IMR-90 (cell line): ENCODE results near the gene ARPC1A. TPM values are rescaled to one million over a fixed set of nuclear protein-coding genes. Genes with fewer than 3 reads are reported as not detected.

Experiments used
- ATAC-seq: fragments of 200-7000 bp; cut with Tn5 transposase; 2 replicates; pipeline ENCODE4 v1.9.1; 2020; ENCODE audit warnings: low read depth, mild to moderate bottlenecking, moderate library complexity
- BruUV-seq: library from RNA; stranded (reverse); fragments of 400-500 nt; replicated peaks from 2 replicates; lab custom pipeline; 2021; lab: Mats Ljungman, UMichigan
- CTCF ChIA-PET: fragments of 300-600 bp; formaldehyde crosslinking; extraction: SDS; loops from one replicate; lab custom pipeline; 2021; ENCODE audit warnings: antibody characterized with exemption; lab: Yijun Ruan, JAX
- POLR2A ChIA-PET: fragments of 300-600 bp; sonication (Branson Sonifier 250); formaldehyde crosslinking; loops from one replicate; lab custom pipeline; 2022; ENCODE audit warnings: antibody characterized with exemption; ENCODE audit not compliant: unreplicated experiment; lab: Charles Lee
- DNase-seq: peaks from one replicate; pipeline ENCODE4 v3.0.0; 2013
- H2AFZ ChIP-seq: replicated peaks from 2 replicates; pipeline ENCODE3; 2013; ENCODE audit warnings: low read length, mild to moderate bottlenecking; ENCODE audit not compliant: poor library complexity
- H2AK5ac ChIP-seq: 2 replicates; pipeline ENCODE4 v1.6.1; 2013; ENCODE audit warnings: low read depth, low read length, inconsistent platforms
- H2AK9ac ChIP-seq: replicated peaks from 2 replicates; pipeline ENCODE3; 2013; ENCODE audit warnings: mild to moderate bottlenecking, low read depth, low read length, moderate library complexity; ENCODE audit not compliant: poor library complexity
- H2BK120ac ChIP-seq: 2 replicates; pipeline ENCODE4 v1.6.1; 2013; ENCODE audit warnings: low read depth, low read length, inconsistent platforms
- H2BK15ac ChIP-seq: 3 replicates; pipeline ENCODE4 v1.6.1; 2013; ENCODE audit warnings: low read depth, low read length, inconsistent platforms
- H2BK20ac ChIP-seq: 2 replicates; pipeline ENCODE4 v1.6.1; 2013; ENCODE audit warnings: low read depth, mild to moderate bottlenecking, inconsistent platforms, low read length, moderate library complexity
- H2BK5ac ChIP-seq: 2 replicates; pipeline ENCODE4 v1.6.1; 2013; ENCODE audit warnings: mild to moderate bottlenecking, low read depth, low read length, inconsistent platforms; ENCODE audit not compliant: poor library complexity, severe bottlenecking
- H3K14ac ChIP-seq: replicated peaks from 2 replicates; pipeline ENCODE4 v1.6.1; 2013; ENCODE audit warnings: low read depth, low read length, inconsistent platforms
- H3K18ac ChIP-seq: 2 replicates; pipeline ENCODE4 v1.6.1; 2013; ENCODE audit warnings: low read depth, low read length, control low read depth
- H3K23ac ChIP-seq: 2 replicates; pipeline ENCODE4 v1.6.1; 2013; ENCODE audit warnings: low read depth, low read length, inconsistent platforms
- H3K27ac ChIP-seq: 2 replicates; pipeline ENCODE4 v1.5.1; 2013; ENCODE audit warnings: mild to moderate bottlenecking, control low read depth, low read length; ENCODE audit not compliant: insufficient read depth
- H3K27me3 ChIP-seq: 2 replicates; pipeline ENCODE4 v1.6.1; 2013; ENCODE audit warnings: low read length; ENCODE audit not compliant: control insufficient read depth, insufficient read depth
- H3K36me3 ChIP-seq: 2 replicates; pipeline ENCODE4 v1.6.1; 2013; ENCODE audit warnings: low read length, mixed read lengths; ENCODE audit not compliant: control insufficient read depth, insufficient read depth
- H3K4ac ChIP-seq: 2 replicates; pipeline ENCODE4 v1.6.1; 2013; ENCODE audit warnings: low read depth, low read length, inconsistent platforms
- H3K4me1 ChIP-seq: 2 replicates; pipeline ENCODE4 v1.6.1; 2013; ENCODE audit warnings: low read length, mixed read lengths; ENCODE audit not compliant: control insufficient read depth, insufficient read depth
- H3K4me2 ChIP-seq: 2 replicates; pipeline ENCODE4 v1.6.1; 2013; ENCODE audit warnings: low read depth, mild to moderate bottlenecking, control low read depth, low read length, moderate library complexity
- H3K4me3 ChIP-seq: 2 replicates; pipeline ENCODE4 v1.5.1; 2013; ENCODE audit warnings: low read depth, mild to moderate bottlenecking, control low read depth, low read length, moderate library complexity; ENCODE audit not compliant: insufficient read depth
- H3K56ac ChIP-seq: 2 replicates; pipeline ENCODE4 v1.6.1; 2013; ENCODE audit warnings: low read length, inconsistent platforms; ENCODE audit not compliant: insufficient read depth; ENCODE audit errors: extremely low read depth
- H3K79me1 ChIP-seq, 2 experiments: 2 replicates each; pipeline ENCODE4 v1.6.1; 2013; ENCODE audit warnings: low read length in 2 of 2, inconsistent platforms in 1 of 2, low read depth in 1 of 2
- H3K9ac ChIP-seq: 2 replicates; pipeline ENCODE4 v1.6.1; 2013; ENCODE audit warnings: low read depth, low read length, control low read depth
- H3K9me1 ChIP-seq: 2 replicates; pipeline ENCODE4 v1.6.1; 2013; ENCODE audit warnings: low read length, inconsistent platforms; ENCODE audit not compliant: insufficient read depth
- H3K9me3 ChIP-seq: 2 replicates; pipeline ENCODE4 v1.6.1; 2013; ENCODE audit warnings: low read length; ENCODE audit not compliant: control insufficient read depth, insufficient read depth
- H4K20me1 ChIP-seq: 2 replicates; pipeline ENCODE4 v1.6.1; 2013; ENCODE audit warnings: low read length, inconsistent platforms; ENCODE audit not compliant: insufficient read depth
- H4K5ac ChIP-seq: 2 replicates; pipeline ENCODE4 v1.6.1; 2013; ENCODE audit warnings: mild to moderate bottlenecking, low read depth, low read length, control low read depth
- H4K8ac ChIP-seq, 2 experiments: 2 replicates each; pipeline ENCODE4 v1.6.1; 2013; ENCODE audit warnings: low read depth in 2 of 2, low read length in 2 of 2, control low read depth in 1 of 2, inconsistent platforms in 1 of 2
- H4K91ac ChIP-seq: 2 replicates; pipeline ENCODE4 v1.6.1; 2013; ENCODE audit warnings: low read depth, low read length, inconsistent platforms; ENCODE audit not compliant: insufficient read depth
- BHLHE40 ChIP-seq: fragments of 150-350 bp; IDR thresholded peaks from 2 replicates; pipeline ENCODE4 v1.6.1; 2016; ENCODE audit warnings: mild to moderate bottlenecking, low read depth, low read length
- CHD1 ChIP-seq: IDR thresholded peaks from 2 replicates; pipeline ENCODE4 v1.6.1; 2012; ENCODE audit warnings: low read depth, low read length, improper control_type of control experiment
- FOS ChIP-seq: fragments of 150-350 bp; IDR thresholded peaks from 2 replicates; pipeline ENCODE4 v1.6.1; 2016; ENCODE audit warnings: low read depth, low read length
- MXI1 ChIP-seq: IDR thresholded peaks from 2 replicates; pipeline ENCODE4 v1.6.1; 2012; ENCODE audit warnings: low read depth, mild to moderate bottlenecking, low read length, moderate library complexity, borderline replicate concordance
- POLR2A ChIP-seq: IDR thresholded peaks from 2 replicates; pipeline ENCODE4 v1.6.1; 2012; ENCODE audit warnings: mild to moderate bottlenecking, low read depth, low read length
- WGBS, 2 experiments: methylation state at CpG; one replicate each; pipeline versions ENCODE4 v1.1.5 to v1.1.7; 2013; ENCODE audit warnings: missing lambda C conversion rate in 2 of 2; ENCODE audit not compliant: insufficient read length in 1 of 2; ENCODE audit errors: extremely low coverage in 2 of 2; 5-methylcytosine and 5-hydroxymethylcytosine counted together
- dilution Hi-C: fragments of 300-500 bp; cut with HindIII; formaldehyde crosslinking; loops from one replicate; pipeline ENCODE4 v1.14.3; 2018; ENCODE audit warnings: low sequenced_read_pairs; ENCODE audit not compliant: unreplicated experiment
- in situ Hi-C: fragments of 300-500 bp; cut with MboI; formaldehyde crosslinking; loops from 3 replicates; pipeline ENCODE4 v1.14.3; 2019; ENCODE audit warnings: low sequenced_read_pairs, inconsistent platforms, mixed read lengths
- intact Hi-C: fragments of 100-400 bp; cut with micrococcal nuclease; formaldehyde crosslinking; loops from 2 replicates; pipeline ENCODE4 v1.10.0; 2022
- polyA plus RNA-seq, 3 experiments: library from polyadenylated mRNA; depleted of rRNA; stranded (reverse); fragments of >200 nt; gene quantifications; 2 replicates each; pipeline ENCODE4 v1.2.3, GENCODE V29; 2012; ENCODE audit warnings: low replicate concordance in 1 of 3
- total RNA-seq: library from RNA; depleted of rRNA; stranded (reverse); fragments of >200 nt; gene quantifications from 2 replicates; pipeline ENCODE4 v1.2.3, GENCODE V29; 2012
- TF ChIP-seq, protein P1 (sequence below): fragments of 150-350 bp; IDR thresholded peaks from 2 replicates; pipeline ENCODE4 v1.6.1; 2017; ENCODE audit warnings: mild to moderate bottlenecking, antibody characterized with exemption, low read length, low read depth

ARPC1A gene
- total and polyA plus RNA-seq, 2 of the 4 experiments (the other 2 are of a cell fraction): 253 to 327 TPM

DNA sequence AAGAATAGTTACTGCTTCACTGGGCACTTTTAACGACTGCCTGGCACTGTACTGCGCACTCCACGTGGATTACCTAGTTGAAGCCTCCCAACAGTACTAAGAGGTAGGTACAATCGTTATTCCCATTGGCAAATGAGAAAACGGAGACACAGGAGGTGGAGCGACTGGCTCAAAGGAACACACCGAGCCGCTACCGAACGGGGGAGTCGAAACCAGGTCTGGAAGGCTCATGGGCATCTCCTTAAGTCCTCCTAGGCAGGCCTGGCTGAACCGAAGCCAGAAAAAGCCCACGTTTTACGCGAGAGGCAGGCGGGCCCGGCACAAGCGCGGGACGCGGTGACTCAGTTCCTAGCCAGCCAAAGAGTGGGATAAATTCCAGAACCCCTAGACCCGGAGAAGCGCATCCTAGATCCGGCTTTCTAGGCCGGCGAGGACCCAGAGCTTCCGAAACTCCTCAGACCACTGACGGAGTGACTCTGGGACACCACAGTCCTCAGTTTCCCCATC lies 82.2 kb downstream of the ARPC1A start:
- intact Hi-C loops: no loop called here
- no peaks in the 10 kb centered on the region for H3K9me3 ChIP-seq
- H3K4me2 ChIP-seq: peak overlapping the region; percentile 86
- dilution Hi-C loops: no loop called here
- peak overlapping the region; percentile 97 for H2AK5ac ChIP-seq
- H3K4me3 ChIP-seq: peak overlapping the region; percentile 57
- H3K9me1 ChIP-seq: peaks cover 12% of the 10 kb centered on the region
- 0 out of 2 replicates have a peak overlapping the region, but pooled peaks have one; percentile 10 for H2BK20ac ChIP-seq
- H4K20me1 ChIP-seq: peaks cover 60% of the 10 kb centered on the region
- no peaks in the 10 kb centered on the region for H3K27me3 ChIP-seq
- ChIA-PET POLR2A (interaction anchor here (1.4 kb wide), 1 partner anchor 10 kb away, joined by 3 read pairs; no protein-coding TSS in a partner anchor), CTCF (interaction anchor here (1.2 kb wide), 1 partner anchor 8 kb away, joined by 5 read pairs; no protein-coding TSS in a partner anchor)
- no TSS peak for BruUV-seq
- peak overlapping the region; percentile 98 for H3K4ac ChIP-seq
- H2BK15ac ChIP-seq: peak overlapping the region; percentile 18; the same call in 1 of the 3 replicates
- peak overlapping the region; percentile 91 for H3K27ac ChIP-seq
- H2AFZ ChIP-seq: peak overlapping the region; percentile 100
- in situ Hi-C loops: no loop called here
- TF ChIP-seq CHD1 (no peak), POLR2A (peak; percentile 83; the same call in 1 of the 2 replicates), FOS (peak; percentile 49; the same call in 1 of the 2 replicates), MXI1 (peak; percentile 84; the same call in 1 of the 2 replicates), BHLHE40 (peak; percentile 66; the same call in 1 of the 2 replicates)
- TF ChIP-seq, protein P1, sequence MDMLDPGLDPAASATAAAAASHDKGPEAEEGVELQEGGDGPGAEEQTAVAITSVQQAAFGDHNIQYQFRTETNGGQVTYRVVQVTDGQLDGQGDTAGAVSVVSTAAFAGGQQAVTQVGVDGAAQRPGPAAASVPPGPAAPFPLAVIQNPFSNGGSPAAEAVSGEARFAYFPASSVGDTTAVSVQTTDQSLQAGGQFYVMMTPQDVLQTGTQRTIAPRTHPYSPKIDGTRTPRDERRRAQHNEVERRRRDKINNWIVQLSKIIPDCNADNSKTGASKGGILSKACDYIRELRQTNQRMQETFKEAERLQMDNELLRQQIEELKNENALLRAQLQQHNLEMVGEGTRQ: no peak
- WGBS, 2 experiments: 1% methylated on average over 15 of the region's 28 CpGs; no CpG with 5 or more reads in 1 of the 2 experiments
- peak overlapping the region; percentile 75 for H2BK120ac ChIP-seq
- H4K5ac ChIP-seq: peak overlapping the region; percentile 73
- peaks cover 29% of the 10 kb centered on the region for H3K36me3 ChIP-seq
- DNase-seq: peak; percentile 86
- H4K91ac ChIP-seq: peak overlapping the region; percentile 93
- ATAC-seq: peak; percentile 46
- H2AK9ac ChIP-seq: peak overlapping the region; percentile 100
- peaks cover 8% of the 10 kb centered on the region; the same call in 1 of the 2 replicates for H3K4me1 ChIP-seq
- H3K56ac ChIP-seq: peak overlapping the region; percentile 94
- H3K23ac ChIP-seq: peak overlapping the region; percentile 80
- H3K9ac ChIP-seq: peak overlapping the region; percentile 94
- peak overlapping the region; percentile 84 for H2BK5ac ChIP-seq
- H3K79me1 ChIP-seq: peaks cover 21 to 65% of the 10 kb centered on the region in 2 experiments
- H4K8ac ChIP-seq: peak overlapping the region; percentile 95 to 96
- H3K14ac ChIP-seq: peak overlapping the region; percentile 97
- peak overlapping the region; percentile 13; the same call in 1 of the 2 replicates for H3K18ac ChIP-seq
